Measurements from ENCODE around the gene NLRP13. TPM values are rescaled to one million over a fixed set of nuclear protein-coding genes. Genes with fewer than 3 reads are reported as not detected.

The NLRP13 gene
- total and polyA plus RNA-seq, 2 of the 8 experiments (the other 6 are each of a cell fraction or from before 2014, with no cell fraction given), result not detected

DNA sequence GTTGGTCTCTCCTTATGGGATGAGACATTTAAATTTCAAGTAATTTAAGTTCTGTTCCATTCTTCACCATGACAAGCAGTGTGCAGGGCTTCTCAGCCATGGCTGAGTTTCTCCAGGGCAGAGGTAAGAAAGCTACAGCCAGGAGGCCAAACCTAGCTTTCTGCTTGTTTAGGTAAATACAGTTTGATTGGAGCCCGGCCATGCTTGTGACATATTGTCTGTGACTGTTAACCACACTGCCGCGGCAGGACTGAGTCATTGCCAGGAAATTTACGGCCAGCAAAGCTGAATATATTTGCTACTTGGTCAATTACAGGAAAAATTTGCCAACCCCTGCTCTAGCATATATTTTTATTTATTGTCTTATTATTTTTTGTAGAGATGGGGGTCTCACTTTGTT lies 26.2 kb upstream of the NLRP13 start:
- CTCF ChIA-PET (ENCODE audit: partially characterized antibody), result no interaction called here
- no peak overlapping the region for H4K5ac ChIP-seq (ENCODE audit: insufficient read length, low read depth, low read length)
- H3K4me1 ChIP-seq (replicated peaks in 1 of 4; ENCODE audit: control insufficient read depth in 3 of 4, insufficient read depth in 4 of 4, low read length in 3 of 4), result no peaks in the 10 kb centered on the region
- no peak overlapping the region for H2BK12ac ChIP-seq (ENCODE audit: low read depth, low read length)
- FAIRE-seq (no peak), DNase-seq (ENCODE audit: low read depth in 1 of 2, low spot score in 2 of 2) (no peak)
- no peak overlapping the region for H3K4me2 ChIP-seq (ENCODE audit: insufficient read depth in 1 of 2, low read depth in 2 of 2, low read length in 2 of 2)
- POLR2A ChIA-PET (ENCODE audit: partially characterized antibody), result no interaction called here
- no peak overlapping the region for H2BK20ac ChIP-seq (ENCODE audit: low read length)
- no peak overlapping the region for H3K14ac ChIP-seq (ENCODE audit: insufficient read length)
- WGBS, 2 experiments (ENCODE audit: extremely low coverage in 1 of 2, insufficient coverage in 1 of 2, insufficient read length in 1 of 2, insufficient replicate concordance in 2 of 2, low coverage in 1 of 2, low lambda C conversion rate in 2 of 2, missing lambda C conversion rate in 1 of 2), result 91% methylated on average over 4 of the region's 4 CpGs; no CpG with 5 or more reads in 1 of the 2 experiments
- no peaks in the 10 kb centered on the region for H3K27me3 ChIP-seq (replicated peaks in 1 of 4; ENCODE audit: control insufficient read depth in 3 of 4, extremely low read depth in 1 of 4, insufficient read depth in 3 of 4, low read length in 3 of 4)
- no peaks in the 10 kb centered on the region for H3K79me2 ChIP-seq (ENCODE audit: control insufficient read depth in 1 of 2, insufficient read depth in 2 of 2, low read length in 2 of 2)
- no peak overlapping the region for H3K27ac ChIP-seq (ENCODE audit: low read depth, low read length)
- H3K23ac ChIP-seq (ENCODE audit: insufficient read length), result no peak overlapping the region
- no peak overlapping the region for H2BK5ac ChIP-seq (ENCODE audit: low read depth, low read length)
- no peaks in the 10 kb centered on the region for H3K79me1 ChIP-seq (ENCODE audit: low read depth, low read length)
- H3K4ac ChIP-seq (replicated peaks; ENCODE audit: insufficient read length, low read depth, low read length), result no peak overlapping the region
- no peak overlapping the region for H2BK15ac ChIP-seq (ENCODE audit: low read length)
- H3K9ac ChIP-seq (replicated peaks in 1 of 4; ENCODE audit: extremely low read depth in 1 of 4, low read depth in 3 of 4, low read length in 3 of 4), result no peak overlapping the region
- no peaks in the 10 kb centered on the region for H3K23me2 ChIP-seq (ENCODE audit: low read depth, low read length)
- TF ChIP-seq SP1 (IDR thresholded peaks at IDR 0.05; ENCODE audit: low read depth, low read length), result no peak
- no peak overlapping the region for H4K8ac ChIP-seq (ENCODE audit: extremely low read depth, insufficient read depth, low read length)
- H2AFZ ChIP-seq (ENCODE audit: low read length), result no peak overlapping the region
- H3K36me3 ChIP-seq (ENCODE audit: control insufficient read depth in 2 of 4, insufficient read depth in 4 of 4, low read length in 3 of 4), result no peaks in the 10 kb centered on the region
- no peak overlapping the region for H4K91ac ChIP-seq (replicated peaks; ENCODE audit: insufficient read length, low read length)
- H4K20me1 ChIP-seq (replicated peaks in 1 of 2; ENCODE audit: control insufficient read depth in 1 of 2, insufficient read depth in 2 of 2, low read length in 2 of 2), result no peaks in the 10 kb centered on the region
- no peak overlapping the region for H3K56ac ChIP-seq (replicated peaks; ENCODE audit: insufficient read length, low read depth, low read length)
- H3K18ac ChIP-seq (ENCODE audit: extremely low read depth, low read length), result no peak overlapping the region
- H3K4me3 ChIP-seq (ENCODE audit: extremely low read depth in 1 of 4, insufficient read depth in 2 of 4, low read depth in 3 of 4, low read length in 4 of 4), result no peak overlapping the region
- H2AK5ac ChIP-seq (ENCODE audit: low read depth, low read length), result no peak overlapping the region
- no peak overlapping the region for H2BK120ac ChIP-seq (replicated peaks; ENCODE audit: low read depth, low read length)
- H3K9me3 ChIP-seq (ENCODE audit: insufficient read depth in 2 of 2, low read depth in 1 of 2, low read length in 1 of 2), result peaks cover 66 to 83% of the 10 kb centered on the region in 2 experiments

Measured in H1 (cell line).